HG03196 (cell line): ENCODE data around the gene GNAL.
"Not testable (repeated sequence)": the region's sequence is repeated elsewhere in the genome, so short reads cannot be mapped to it uniquely, and the experiment has no call there.

Experiments used
- ATAC-seq: cut with Tn5 transposase; IDR thresholded peaks from one replicate; pipeline ENCODE4 v1.9.1; 2021; ENCODE audit not compliant: unreplicated experiment

GNAL gene

GRCh38 chr18:11847811-11848210 is 158.7 kb downstream of the GNAL start:
- no peak for ATAC-seq

- ATAC-seq = no peak
These were observed 160.2 kb downstream of the GNAL start for GRCh38 chr18:11849279-11849678.

GRCh38 chr18:11849841-11850634 is 161.0 kb downstream of the GNAL start:
- ATAC-seq = no peak

- ATAC-seq = peak; percentile 28
These were observed 161.7 kb downstream of the GNAL start for GRCh38 chr18:11850821-11851145.

GRCh38 chr18:11851146-11851805 is 162.2 kb downstream of the GNAL start, which contains the start of gene CHMP1B:
CHMP1B (plus strand) TSS chr18:11851413; CDS start chr18:11851512, 99 bp downstream.
- peak; percentile 94 for ATAC-seq

GRCh38 chr18:11851806-11852337 is 162.8 kb downstream of the GNAL start:
- ATAC-seq = no peak

GRCh38 chr18:11854554-11854953 is 165.5 kb downstream of the GNAL start:
- ATAC-seq = not testable (repeated sequence)

GRCh38 chr18:11857177-11857887 is 168.3 kb downstream of the GNAL start:
- ATAC-seq = no peak

- no peak for ATAC-seq
These were observed 170.3 kb downstream of the GNAL start for GRCh38 chr18:11859282-11859830.

- no peak for ATAC-seq
These were observed 170.9 kb downstream of the GNAL start for GRCh38 chr18:11859903-11860407.

- no peak for ATAC-seq
These were observed 171.8 kb downstream of the GNAL start for GRCh38 chr18:11860594-11861450.

- no peak for ATAC-seq
These were observed 172.7 kb downstream of the GNAL start for GRCh38 chr18:11861583-11862288.

GRCh38 chr18:11862468-11863137 is 173.5 kb downstream of the GNAL start:
- ATAC-seq = no peak

GRCh38 chr18:11864471-11864870 is 175.4 kb downstream of the GNAL start:
- no peak for ATAC-seq

- no peak for ATAC-seq
These were observed 176.0 kb downstream of the GNAL start for GRCh38 chr18:11865071-11865470.

- no peak for ATAC-seq
These were observed 177.3 kb downstream of the GNAL start for GRCh38 chr18:11866329-11866728.

GRCh38 chr18:11866764-11867163 is 177.7 kb downstream of the GNAL start:
- ATAC-seq = no peak

GRCh38 chr18:11868230-11868629 is 179.2 kb downstream of the GNAL start:
- no peak for ATAC-seq

- no peak for ATAC-seq
These were observed 182.4 kb downstream of the GNAL start for GRCh38 chr18:11871501-11871900.
